K562 (cell line): ENCODE measurements around the gene CASP2.

Experiments used
- BCLAF1 ChIP-seq, 2 experiments: fragments of 450-650 bp in 1 of 2; IDR thresholded peaks; 2 replicates each; pipeline ENCODE4 v1.6.1; 2011 to 2017; ENCODE audit warnings: low read depth in 2 of 2, antibody characterized with exemption in 1 of 2, borderline replicate concordance in 1 of 2, low read length in 1 of 2, mild to moderate bottlenecking in 1 of 2, mixed read lengths in 1 of 2; ENCODE audit not compliant: control insufficient read depth in 1 of 2
- EZH2 ChIP-seq: IDR thresholded peaks from 2 replicates; pipeline ENCODE4 v1.6.1; 2012; ENCODE audit warnings: low read depth, mild to moderate bottlenecking, inconsistent platforms, low read length, borderline replicate concordance
- MYNN ChIP-seq, 2 experiments: sonication (generic); formaldehyde crosslinking in 1 of 2; IDR thresholded peaks; 2 replicates each; pipeline versions ENCODE4 v1.5.0 to v1.6.1; 2016 to 2020; ENCODE audit warnings: antibody characterized with exemption in 1 of 2, missing genetic modification reagents in 1 of 2
- RNF2 ChIP-seq: sonication (generic); IDR thresholded peaks from 2 replicates; pipeline ENCODE4 v1.6.1; 2016
- USF2 ChIP-seq: sonication (generic); formaldehyde crosslinking; IDR thresholded peaks from 2 replicates; pipeline ENCODE4 v1.5.0; 2020; ENCODE audit warnings: missing genetic modification reagents
- ZNF695 ChIP-seq: fragments of 450-650 bp; formaldehyde crosslinking; IDR thresholded peaks from 2 replicates; pipeline ENCODE4 v1.4.0; 2020; ENCODE audit warnings: mild to moderate bottlenecking, moderate library complexity

- TF ChIP-seq RNF2 (no peak), MYNN (IDR thresholded peaks at IDR 0.05) (no peak), MYNN (CRISPR knock-in tag; IDR thresholded peaks at IDR 0.05) (no peak), BCLAF1 (IDR thresholded peaks at IDR 0.05; ENCODE audit: borderline replicate concordance in 1 of 2, control insufficient read depth in 1 of 2, low read depth in 2 of 2, low read length in 1 of 2) (no peak), EZH2 (no peak), USF2 (no peak), ZNF695 (CRISPR knock-in tag) (no peak)
Measured at GRCh38 chr7:143258831-143259230, 29.3 kb upstream of the CASP2 start.
